ENCODE results near the gene IL4. TPM values are rescaled to one million over a fixed set of nuclear protein-coding genes. Genes with fewer than 3 reads are reported as not detected.
A peak's percentile ranks its signal among the peaks of the same experiment; 100 is the strongest.

IL4 gene
- total and polyA plus RNA-seq, 9 of the 15 experiments (the other 6 are each of a cell fraction or from before 2014, with no cell fraction given) = 0.22 to 0.62 TPM; not detected in 7

DNA sequence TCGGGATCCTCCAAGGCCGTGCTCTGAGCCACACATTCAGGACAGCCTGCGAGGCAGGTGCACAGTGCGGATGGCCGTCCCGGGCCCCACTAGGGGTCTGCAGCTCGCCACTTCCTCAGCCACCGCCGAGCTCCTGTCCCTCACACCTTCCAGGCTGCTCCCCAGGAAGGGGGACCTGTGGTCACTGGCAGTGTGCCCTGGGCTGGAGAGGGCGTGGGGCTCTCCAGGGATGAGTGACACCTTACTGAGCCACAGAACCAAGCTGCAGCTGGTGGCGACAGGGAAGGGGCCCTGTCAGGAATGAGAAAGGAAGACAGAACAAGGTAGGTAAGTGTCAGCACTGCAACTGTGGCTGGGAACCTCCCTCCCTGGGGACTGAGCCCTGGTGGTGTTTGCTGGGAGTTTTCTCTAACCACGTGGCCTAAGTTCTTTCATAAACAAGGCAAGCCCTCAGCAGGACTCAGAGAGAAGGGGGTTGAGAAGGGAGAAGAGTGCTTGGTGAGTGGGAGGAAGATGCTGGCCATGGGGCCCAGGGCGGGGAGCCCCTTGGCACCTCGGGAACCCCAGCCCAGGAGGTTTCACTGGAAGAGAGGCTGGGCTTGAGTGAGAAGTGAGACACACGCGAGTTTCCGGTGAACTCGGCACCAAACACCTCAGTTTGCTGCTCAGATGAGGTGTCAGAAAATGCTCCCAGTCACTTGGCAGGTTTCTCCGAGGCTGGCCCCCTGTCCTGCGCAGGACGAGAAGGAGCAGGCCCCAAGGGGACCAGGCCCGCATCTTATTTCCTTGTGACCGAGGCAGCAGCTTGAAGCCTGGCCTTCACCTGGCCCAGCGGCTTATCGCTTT is 10.6 kb upstream of the IL4 start (continued):
- TF ChIP-seq ZFP36 (IDR thresholded peaks at IDR 0.05; ENCODE audit: low read depth, low read length, partially characterized antibody) (no peak), ETV6 (IDR thresholded peaks at IDR 0.05; ENCODE audit: borderline replicate concordance in 1 of 2, low read depth in 2 of 2, low read length in 1 of 2) (no peak), ETV6 (CRISPR knock-in tag; IDR thresholded peaks at IDR 0.05; ENCODE audit: borderline replicate concordance) (no peak), ZNF212 (CRISPR knock-in tag; IDR thresholded peaks at IDR 0.05) (no peak), ZNF551 (CRISPR knock-in tag; IDR thresholded peaks at IDR 0.05) (no peak), FOXJ2 (tag; IDR thresholded peaks at IDR 0.05) (peak; percentile 31; the same call in 1 of the 2 replicates), SNRNP70 (optimal IDR thresholded peaks at IDR 0.05; ENCODE audit: low read depth, low read length) (no peak), ZNF175 (CRISPR knock-in tag; IDR thresholded peaks at IDR 0.05; ENCODE audit: low read depth) (peak; percentile 12; the same call in 1 of the 2 replicates), SMARCC2 (IDR thresholded peaks at IDR 0.05; ENCODE audit: low read depth) (no peak), SMC3 (conservative IDR thresholded peaks at IDR 0.05; ENCODE audit: insufficient read depth, low read depth, low read length) (no peak), TCF15 (CRISPR knock-in tag; IDR thresholded peaks at IDR 0.05) (no peak), SMARCE1 (IDR thresholded peaks at IDR 0.05) (no peak), ARID2 (IDR thresholded peaks at IDR 0.05) (no peak), COPS2 (conservative IDR thresholded peaks at IDR 0.05) (no peak), MEF2A (IDR thresholded peaks at IDR 0.05; ENCODE audit: control insufficient read depth, low read depth, low read length) (no peak), FOXK2 (conservative IDR thresholded peaks at IDR 0.05 in 1 of 2, IDR thresholded peaks at IDR 0.05 in 1 of 2; ENCODE audit: low read depth in 2 of 2) (peak; percentile 93 to 96), POLR2AphosphoS2 (IDR thresholded peaks at IDR 0.05; ENCODE audit: low read length) (no peak), MLX (CRISPR knock-in tag; conservative IDR thresholded peaks at IDR 0.05) (no peak)
- TF ChIP-seq, protein P1, sequence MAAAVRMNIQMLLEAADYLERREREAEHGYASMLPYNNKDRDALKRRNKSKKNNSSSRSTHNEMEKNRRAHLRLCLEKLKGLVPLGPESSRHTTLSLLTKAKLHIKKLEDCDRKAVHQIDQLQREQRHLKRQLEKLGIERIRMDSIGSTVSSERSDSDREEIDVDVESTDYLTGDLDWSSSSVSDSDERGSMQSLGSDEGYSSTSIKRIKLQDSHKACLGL (CRISPR knock-in tag; IDR thresholded peaks at IDR 0.05; ENCODE audit: borderline replicate concordance, poor library complexity, severe bottlenecking) = peak; percentile 15
- TF ChIP-seq, protein P2, sequence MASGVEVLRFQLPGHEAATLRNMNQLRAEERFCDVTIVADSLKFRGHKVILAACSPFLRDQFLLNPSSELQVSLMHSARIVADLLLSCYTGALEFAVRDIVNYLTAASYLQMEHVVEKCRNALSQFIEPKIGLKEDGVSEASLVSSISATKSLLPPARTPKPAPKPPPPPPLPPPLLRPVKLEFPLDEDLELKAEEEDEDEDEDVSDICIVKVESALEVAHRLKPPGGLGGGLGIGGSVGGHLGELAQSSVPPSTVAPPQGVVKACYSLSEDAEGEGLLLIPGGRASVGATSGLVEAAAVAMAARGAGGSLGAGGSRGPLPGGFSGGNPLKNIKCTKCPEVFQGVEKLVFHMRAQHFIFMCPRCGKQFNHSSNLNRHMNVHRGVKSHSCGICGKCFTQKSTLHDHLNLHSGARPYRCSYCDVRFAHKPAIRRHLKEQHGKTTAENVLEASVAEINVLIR (CRISPR knock-in tag; IDR thresholded peaks at IDR 0.05) = no peak
- TF ChIP-seq, protein P3, sequence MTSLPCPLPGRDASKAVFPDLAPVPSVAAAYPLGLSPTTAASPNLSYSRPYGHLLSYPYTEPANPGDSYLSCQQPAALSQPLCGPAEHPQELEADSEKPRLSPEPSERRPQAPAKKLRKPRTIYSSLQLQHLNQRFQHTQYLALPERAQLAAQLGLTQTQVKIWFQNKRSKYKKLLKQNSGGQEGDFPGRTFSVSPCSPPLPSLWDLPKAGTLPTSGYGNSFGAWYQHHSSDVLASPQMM (CRISPR knock-in tag; IDR thresholded peaks at IDR 0.05) = no peak
- TF ChIP-seq, protein P4, sequence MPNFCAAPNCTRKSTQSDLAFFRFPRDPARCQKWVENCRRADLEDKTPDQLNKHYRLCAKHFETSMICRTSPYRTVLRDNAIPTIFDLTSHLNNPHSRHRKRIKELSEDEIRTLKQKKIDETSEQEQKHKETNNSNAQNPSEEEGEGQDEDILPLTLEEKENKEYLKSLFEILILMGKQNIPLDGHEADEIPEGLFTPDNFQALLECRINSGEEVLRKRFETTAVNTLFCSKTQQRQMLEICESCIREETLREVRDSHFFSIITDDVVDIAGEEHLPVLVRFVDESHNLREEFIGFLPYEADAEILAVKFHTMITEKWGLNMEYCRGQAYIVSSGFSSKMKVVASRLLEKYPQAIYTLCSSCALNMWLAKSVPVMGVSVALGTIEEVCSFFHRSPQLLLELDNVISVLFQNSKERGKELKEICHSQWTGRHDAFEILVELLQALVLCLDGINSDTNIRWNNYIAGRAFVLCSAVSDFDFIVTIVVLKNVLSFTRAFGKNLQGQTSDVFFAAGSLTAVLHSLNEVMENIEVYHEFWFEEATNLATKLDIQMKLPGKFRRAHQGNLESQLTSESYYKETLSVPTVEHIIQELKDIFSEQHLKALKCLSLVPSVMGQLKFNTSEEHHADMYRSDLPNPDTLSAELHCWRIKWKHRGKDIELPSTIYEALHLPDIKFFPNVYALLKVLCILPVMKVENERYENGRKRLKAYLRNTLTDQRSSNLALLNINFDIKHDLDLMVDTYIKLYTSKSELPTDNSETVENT (CRISPR knock-in tag; IDR thresholded peaks at IDR 0.05) = no peak

Measured in K562 (cell line).